GM12872 (cell line): ENCODE results near the gene S1PR5.

Experiments
- TF ChIP-seq, protein P1 (sequence below): IDR thresholded peaks from 3 replicates; pipeline ENCODE4 v1.5.1; 2011; ENCODE audit warnings: low read depth, mild to moderate bottlenecking, low read length, moderate library complexity; ENCODE audit not compliant: insufficient read depth

S1PR5 gene

GRCh38 chr19:10557603-10558197 lies 40.5 kb upstream of the S1PR5 start:
- TF ChIP-seq, protein P1, sequence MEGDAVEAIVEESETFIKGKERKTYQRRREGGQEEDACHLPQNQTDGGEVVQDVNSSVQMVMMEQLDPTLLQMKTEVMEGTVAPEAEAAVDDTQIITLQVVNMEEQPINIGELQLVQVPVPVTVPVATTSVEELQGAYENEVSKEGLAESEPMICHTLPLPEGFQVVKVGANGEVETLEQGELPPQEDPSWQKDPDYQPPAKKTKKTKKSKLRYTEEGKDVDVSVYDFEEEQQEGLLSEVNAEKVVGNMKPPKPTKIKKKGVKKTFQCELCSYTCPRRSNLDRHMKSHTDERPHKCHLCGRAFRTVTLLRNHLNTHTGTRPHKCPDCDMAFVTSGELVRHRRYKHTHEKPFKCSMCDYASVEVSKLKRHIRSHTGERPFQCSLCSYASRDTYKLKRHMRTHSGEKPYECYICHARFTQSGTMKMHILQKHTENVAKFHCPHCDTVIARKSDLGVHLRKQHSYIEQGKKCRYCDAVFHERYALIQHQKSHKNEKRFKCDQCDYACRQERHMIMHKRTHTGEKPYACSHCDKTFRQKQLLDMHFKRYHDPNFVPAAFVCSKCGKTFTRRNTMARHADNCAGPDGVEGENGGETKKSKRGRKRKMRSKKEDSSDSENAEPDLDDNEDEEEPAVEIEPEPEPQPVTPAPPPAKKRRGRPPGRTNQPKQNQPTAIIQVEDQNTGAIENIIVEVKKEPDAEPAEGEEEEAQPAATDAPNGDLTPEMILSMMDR: no peak

DNA sequence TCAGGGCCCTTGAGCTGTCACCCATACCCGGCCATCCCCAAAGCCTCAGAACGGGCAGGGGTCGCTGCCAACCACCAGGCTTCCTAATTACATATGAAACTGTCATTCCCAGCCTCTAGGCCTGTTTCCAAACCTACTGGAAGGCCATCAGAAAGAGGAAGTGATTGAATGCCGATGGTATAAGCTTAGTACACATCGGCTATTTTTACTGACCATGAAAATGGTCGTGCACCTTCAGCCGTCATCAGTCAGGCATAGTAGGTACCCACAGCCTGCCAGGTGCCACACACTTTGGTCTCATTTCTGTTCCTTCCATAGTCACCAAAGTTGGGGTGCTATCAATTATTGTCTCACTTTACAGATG lies 38.3 kb upstream of the S1PR5 start:
- TF ChIP-seq, protein P1: no peak

GRCh38 chr19:10554760-10555609 lies 37.7 kb upstream of the S1PR5 start:
- TF ChIP-seq, protein P1: no peak

GRCh38 chr19:10553943-10554381 lies 36.7 kb upstream of the S1PR5 start:
- TF ChIP-seq, protein P1: no peak

DNA sequence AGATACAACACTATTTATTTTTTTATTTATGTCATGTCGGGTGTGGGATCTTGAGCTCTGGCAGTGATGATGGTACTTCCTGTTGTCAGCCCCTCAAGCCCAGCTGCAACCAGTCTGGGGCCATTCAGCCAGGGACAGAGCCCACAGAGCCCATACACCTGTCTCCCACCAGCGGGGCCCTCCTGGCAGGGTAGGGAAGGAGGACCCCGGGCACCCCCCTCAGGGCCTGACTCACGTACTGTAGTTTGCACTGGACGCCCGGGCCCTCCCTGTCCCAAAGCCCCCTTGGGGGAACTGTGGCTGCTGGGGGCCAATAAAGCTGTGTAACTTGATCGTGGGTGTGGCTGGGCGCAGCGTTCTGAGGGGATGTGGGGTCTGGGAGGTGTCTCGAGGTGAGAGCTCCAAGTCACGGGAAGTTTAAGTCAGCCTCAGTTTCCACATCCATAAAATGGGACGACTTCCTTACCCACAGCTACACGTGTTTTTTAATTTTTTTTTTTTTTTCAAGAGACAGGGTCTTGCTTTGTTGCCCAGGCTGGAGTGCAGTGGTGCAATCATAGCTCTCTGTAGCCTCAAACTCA lies 35.9 kb upstream of the S1PR5 start:
- TF ChIP-seq, protein P1: no peak

DNA sequence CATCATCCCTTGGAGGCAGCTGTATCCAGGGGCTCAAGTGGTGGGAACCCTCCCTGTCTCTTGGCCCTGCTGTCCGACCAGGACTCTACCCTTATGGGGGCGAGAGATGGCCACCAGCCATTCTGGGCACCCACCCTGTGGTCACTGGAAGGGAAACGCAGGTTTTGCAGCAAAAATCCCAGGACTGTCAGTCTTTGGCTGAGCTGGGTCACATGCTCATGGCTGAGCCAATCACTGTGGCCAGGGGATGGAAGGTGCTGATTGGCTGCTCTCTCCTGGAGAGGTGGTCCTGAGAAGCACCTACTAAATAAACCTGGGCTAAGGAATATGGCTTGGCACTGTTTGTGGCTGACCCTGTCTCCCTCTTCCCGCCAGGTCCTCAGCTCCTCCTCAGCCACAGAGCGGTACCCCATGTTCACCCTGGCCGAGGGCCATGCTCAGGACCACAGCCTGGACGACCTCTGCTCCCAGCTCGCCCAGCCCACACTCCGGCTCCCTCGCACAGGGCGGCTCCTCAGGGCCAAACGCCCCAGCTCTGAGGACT lies 35.3 kb upstream of the S1PR5 start:
- TF ChIP-seq, protein P1: no peak

GRCh38 chr19:10551698-10552301 lies 34.6 kb upstream of the S1PR5 start:
- TF ChIP-seq, protein P1: peak; percentile 27; the same call in 1 of the 3 replicates
